CD14-positive monocyte (primary cell): ENCODE measurements around the gene FRRS1L. TPM values are rescaled to one million over a fixed set of nuclear protein-coding genes. Genes with fewer than 3 reads are reported as not detected.

Source experiments
- DNase-seq, 3 donors: peaks; one replicate each; pipeline ENCODE4 v3.0.0-alpha.2; 2011 to 2022
- H2AFZ ChIP-seq: 2 replicates; pipeline ENCODE4 v1.6.0; 2012; ENCODE audit warnings: mild to moderate bottlenecking, low read depth, low read length, inconsistent platforms; ENCODE audit not compliant: insufficient read depth, poor library complexity, severe bottlenecking
- H3K27ac ChIP-seq, 2 donors: 1 replicate in 1 of 2; 2 replicates in 1 of 2; pipeline ENCODE4 v1.5.1; 2012 to 2013; ENCODE audit warnings: low read length in 2 of 2, control low read depth in 1 of 2, inconsistent platforms in 1 of 2, low read depth in 1 of 2, mild to moderate bottlenecking in 1 of 2
- H3K27me3 ChIP-seq, 2 donors: one replicate each; pipeline versions ENCODE4 v1.6.0 to v1.6.1; 2011 to 2013; ENCODE audit warnings: low read length in 2 of 2; ENCODE audit not compliant: control insufficient read depth in 2 of 2, insufficient read depth in 2 of 2
- H3K36me3 ChIP-seq, 2 donors: replicated peaks in 1 of 2; 1 replicate in 1 of 2; 2 replicates in 1 of 2; pipeline versions ENCODE4 v1.5.1 to v1.6.1; 2012 to 2013; ENCODE audit warnings: low read length in 2 of 2, control low read depth in 1 of 2, inconsistent platforms in 1 of 2, mild to moderate bottlenecking in 1 of 2; ENCODE audit not compliant: insufficient read depth in 2 of 2, control insufficient read depth in 1 of 2
- H3K4me1 ChIP-seq, 2 donors: 1 replicate in 1 of 2; 2 replicates in 1 of 2; pipeline versions ENCODE4 v1.5.1 to v1.6.1; 2012 to 2013; ENCODE audit warnings: low read length in 2 of 2, control low read depth in 1 of 2, inconsistent platforms in 1 of 2, mild to moderate bottlenecking in 1 of 2, moderate library complexity in 1 of 2; ENCODE audit not compliant: insufficient read depth in 2 of 2, control insufficient read depth in 1 of 2
- H3K4me2 ChIP-seq: replicated peaks from 2 replicates; pipeline ENCODE3; 2012; ENCODE audit warnings: low read length, moderate library complexity, mild to moderate bottlenecking; ENCODE audit not compliant: poor library complexity, severe bottlenecking; ENCODE audit errors: extremely low read depth
- H3K4me3 ChIP-seq, 3 experiments: fragments of 200-600 bp in 1 of 3; sonication (generic) in 1 of 3; replicated peaks in 1 of 3; 1 replicate in 2 of 3; 2 replicates in 1 of 3; pipeline ENCODE4 v1.5.1; 2011 to 2013; ENCODE audit warnings: low read length in 3 of 3, mild to moderate bottlenecking in 3 of 3, control low read depth in 2 of 3, low read depth in 2 of 3, inconsistent platforms in 1 of 3, moderate library complexity in 1 of 3
- H3K79me2 ChIP-seq: 2 replicates; pipeline ENCODE4 v1.6.0; 2012; ENCODE audit warnings: mild to moderate bottlenecking, control low read depth, inconsistent platforms, low read length, moderate library complexity; ENCODE audit not compliant: insufficient read depth
- H3K9ac ChIP-seq: 2 replicates; pipeline ENCODE4 v1.6.0; 2017; ENCODE audit warnings: low read length, mild to moderate bottlenecking; ENCODE audit not compliant: insufficient read depth, poor library complexity, severe bottlenecking
- H3K9me3 ChIP-seq, 2 donors: replicated peaks in 1 of 2; 1 replicate in 1 of 2; 2 replicates in 1 of 2; pipeline versions ENCODE4 v1.5.1 to v1.6.1; 2012 to 2013; ENCODE audit warnings: low read length in 2 of 2, control low read depth in 1 of 2; ENCODE audit not compliant: control insufficient read depth in 1 of 2, insufficient read depth in 1 of 2
- H4K20me1 ChIP-seq: 2 replicates; pipeline ENCODE4 v1.6.0; 2012; ENCODE audit warnings: mild to moderate bottlenecking, low read length, control low read depth, moderate library complexity; ENCODE audit not compliant: insufficient read depth
- H3K27ac Mint-ChIP-seq, 7 donors: one replicate each; pipeline ENCODE4 v1.8.0; 2020; ENCODE audit warnings: mild to moderate bottlenecking in 7 of 7, mixed read lengths in 7 of 7, moderate library complexity in 6 of 7, inconsistent platforms in 2 of 7
- H3K27me3 Mint-ChIP-seq, 3 donors: one replicate each; pipeline ENCODE4 v1.8.0; 2021 to 2022; ENCODE audit warnings: low read depth in 3 of 3, mild to moderate bottlenecking in 3 of 3, mixed read lengths in 3 of 3, moderate library complexity in 3 of 3, inconsistent platforms in 1 of 3
- H3K36me3 Mint-ChIP-seq, 2 donors: one replicate each; pipeline ENCODE4 v1.8.0; 2020; ENCODE audit warnings: mixed read lengths in 2 of 2, inconsistent platforms in 1 of 2, mild to moderate bottlenecking in 1 of 2
- H3K4me1 Mint-ChIP-seq: one replicate; pipeline ENCODE4 v1.8.0; 2020; ENCODE audit warnings: mild to moderate bottlenecking, mixed read lengths
- H3K4me3 Mint-ChIP-seq, 2 donors: one replicate each; pipeline ENCODE4 v1.8.0; 2020; ENCODE audit warnings: mild to moderate bottlenecking in 2 of 2, mixed read lengths in 2 of 2, moderate library complexity in 1 of 2
- H3K9me3 Mint-ChIP-seq, 7 donors: one replicate each; pipeline ENCODE4 v1.8.0; 2020 to 2022; ENCODE audit warnings: mixed read lengths in 7 of 7, mild to moderate bottlenecking in 6 of 7, moderate library complexity in 6 of 7, inconsistent platforms in 2 of 7
- CTCF ChIP-seq: fragments of 200-600 bp; IDR thresholded peaks from one replicate; pipeline ENCODE4 v1.8.0; 2022; ENCODE audit warnings: antibody characterized with exemption, mild to moderate bottlenecking
- whole genome bisulfite sequencing: methylation state at CpG from one replicate; pipeline ENCODE4 v1.1.5; 2013; ENCODE audit warnings: missing lambda C conversion rate; ENCODE audit not compliant: insufficient coverage; 5-methylcytosine and 5-hydroxymethylcytosine counted together
- intact Hi-C, 2 donors: fragments of 100-400 bp; cut with micrococcal nuclease; formaldehyde crosslinking; loops; one replicate each; pipeline versions ENCODE4 v1.15.0 to v1.15.1; 2023
- polyA plus RNA-seq, 3 donors: library from polyadenylated mRNA; depleted of rRNA in 1 of 3; unstranded in 2 of 3; stranded (reverse) in 1 of 3; fragments of 300-500 nt in 2 of 3; fragments of >200 nt in 1 of 3; fragmentation: Illumina TruSeq in 2 of 3; gene quantifications; 1 replicate in 2 of 3; 2 replicates in 1 of 3; pipeline ENCODE4 v1.2.3, GENCODE V29; 2012 to 2021

The FRRS1L gene
- polyA plus RNA-seq, 3 donors, result not detected

GRCh38 chr9:109149089-109149488, 18.0 kb downstream of the FRRS1L start:
- no peaks in the 10 kb centered on the region for H4K20me1 ChIP-seq
- Mint-ChIP-seq H3K4me1 (peaks cover under 1% of the 10 kb centered on the region), H3K36me3 (no peaks in the 10 kb centered on the region), H3K27me3 (peaks cover 4 to 20% (median 11%) of the 10 kb centered on the region in 3 donors), H3K4me3 (no peak overlapping the region), H3K9me3 (peaks cover 4 to 27% (median 18%) of the 10 kb centered on the region in 7 donors), H3K27ac (no peak overlapping the region)
- H3K4me2 ChIP-seq, result no peak overlapping the region
- peaks cover 0 to 6% of the 10 kb centered on the region in 2 donors for H3K27me3 ChIP-seq
- H3K79me2 ChIP-seq, result no peaks in the 10 kb centered on the region
- H3K27ac ChIP-seq, result no peak overlapping the region
- H2AFZ ChIP-seq, result no peak overlapping the region
- 92% methylated on average over 3 of the region's 5 CpGs for WGBS
- H3K4me3 ChIP-seq, result no peak overlapping the region
- intact Hi-C loops, result no loop called here
- no peak for TF ChIP-seq CTCF
- no peak overlapping the region for H3K9ac ChIP-seq
- H3K9me3 ChIP-seq, result peaks cover 12 to 14% of the 10 kb centered on the region in 2 donors
- peaks cover 0 to under 1% of the 10 kb centered on the region in 2 donors for H3K4me1 ChIP-seq
- no peak for DNase-seq
- H3K36me3 ChIP-seq, result no peaks in the 10 kb centered on the region

GRCh38 chr9:109145051-109145450, 22.0 kb downstream of the FRRS1L start:
- no peak for TF ChIP-seq CTCF
- Histone ChIP-seq H2AFZ (no peak overlapping the region), H3K4me1 (peaks cover 0 to 4% of the 10 kb centered on the region in 2 donors), H4K20me1 (no peaks in the 10 kb centered on the region), H3K4me2 (no peak overlapping the region), H3K27ac (no peak overlapping the region), H3K27me3 (peaks cover 0 to 6% of the 10 kb centered on the region in 2 donors), H3K4me3 (no peak overlapping the region), H3K9ac (no peak overlapping the region), H3K9me3 (no peaks in the 10 kb centered on the region), H3K79me2 (no peaks in the 10 kb centered on the region), H3K36me3 (no peaks in the 10 kb centered on the region)
- 86% methylated on average over 2 of the region's 6 CpGs for WGBS
- intact Hi-C loops, result no loop called here
- no peaks in the 10 kb centered on the region for H3K36me3 Mint-ChIP-seq
- peaks cover 6 to 18% (median 13%) of the 10 kb centered on the region in 3 donors for H3K27me3 Mint-ChIP-seq
- peaks cover 0 to under 1% (median 0%) of the 10 kb centered on the region in 7 donors for H3K9me3 Mint-ChIP-seq
- DNase-seq, result no peak
- no peak overlapping the region for H3K27ac Mint-ChIP-seq
- no peak overlapping the region for H3K4me3 Mint-ChIP-seq
- peaks cover 4% of the 10 kb centered on the region for H3K4me1 Mint-ChIP-seq
